HG03039 (cell line): ENCODE data around the gene ARID3A.
A peak's percentile ranks its signal among the peaks of the same experiment; 100 is the strongest.

Source experiments
- ATAC-seq: cut with Tn5 transposase; IDR thresholded peaks from one replicate; pipeline ENCODE4 v1.9.1; 2021; ENCODE audit warnings: mild to moderate bottlenecking, moderate library complexity; ENCODE audit not compliant: unreplicated experiment

ARID3A gene

DNA sequence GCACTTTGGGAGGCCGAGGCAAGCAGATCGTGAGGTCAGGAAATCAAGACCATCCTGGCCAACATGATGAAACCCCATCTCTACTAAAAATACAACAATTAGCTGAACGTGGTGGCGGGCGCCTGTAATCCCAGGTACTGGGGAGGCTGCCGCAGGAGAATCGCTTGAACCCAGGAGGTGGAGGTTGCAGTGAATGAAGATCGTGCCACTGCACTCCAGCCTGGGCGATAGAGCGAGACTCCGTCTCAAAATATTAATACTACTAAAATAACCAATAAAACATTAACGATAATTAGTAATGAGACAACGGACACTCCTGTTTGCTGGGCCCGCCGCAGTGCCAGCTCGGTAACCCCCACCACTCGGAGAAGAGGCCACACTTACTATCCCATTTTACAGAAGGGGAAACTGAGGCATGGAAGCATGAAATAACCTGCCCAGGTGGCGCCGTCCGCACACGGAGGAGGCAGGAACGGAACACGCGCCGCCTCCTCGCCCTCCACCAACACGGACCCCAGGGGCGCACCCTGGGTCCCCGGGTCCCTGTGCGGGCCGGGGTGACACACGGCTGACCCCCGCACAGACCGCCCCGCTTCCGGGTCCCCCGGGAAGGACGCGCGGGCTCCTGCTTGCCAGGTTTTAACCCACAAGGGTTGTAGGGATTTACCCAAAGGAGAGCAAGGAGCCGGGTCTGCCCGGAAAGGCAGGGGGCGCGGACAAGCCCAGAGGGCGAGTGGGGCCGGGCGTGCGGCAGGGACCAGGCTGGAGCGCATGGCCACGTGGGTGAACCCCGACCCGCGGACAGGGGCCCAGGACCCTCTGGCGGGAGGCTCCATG lies 14.4 kb upstream of the ARID3A start:
- ATAC-seq, result no peak

DNA sequence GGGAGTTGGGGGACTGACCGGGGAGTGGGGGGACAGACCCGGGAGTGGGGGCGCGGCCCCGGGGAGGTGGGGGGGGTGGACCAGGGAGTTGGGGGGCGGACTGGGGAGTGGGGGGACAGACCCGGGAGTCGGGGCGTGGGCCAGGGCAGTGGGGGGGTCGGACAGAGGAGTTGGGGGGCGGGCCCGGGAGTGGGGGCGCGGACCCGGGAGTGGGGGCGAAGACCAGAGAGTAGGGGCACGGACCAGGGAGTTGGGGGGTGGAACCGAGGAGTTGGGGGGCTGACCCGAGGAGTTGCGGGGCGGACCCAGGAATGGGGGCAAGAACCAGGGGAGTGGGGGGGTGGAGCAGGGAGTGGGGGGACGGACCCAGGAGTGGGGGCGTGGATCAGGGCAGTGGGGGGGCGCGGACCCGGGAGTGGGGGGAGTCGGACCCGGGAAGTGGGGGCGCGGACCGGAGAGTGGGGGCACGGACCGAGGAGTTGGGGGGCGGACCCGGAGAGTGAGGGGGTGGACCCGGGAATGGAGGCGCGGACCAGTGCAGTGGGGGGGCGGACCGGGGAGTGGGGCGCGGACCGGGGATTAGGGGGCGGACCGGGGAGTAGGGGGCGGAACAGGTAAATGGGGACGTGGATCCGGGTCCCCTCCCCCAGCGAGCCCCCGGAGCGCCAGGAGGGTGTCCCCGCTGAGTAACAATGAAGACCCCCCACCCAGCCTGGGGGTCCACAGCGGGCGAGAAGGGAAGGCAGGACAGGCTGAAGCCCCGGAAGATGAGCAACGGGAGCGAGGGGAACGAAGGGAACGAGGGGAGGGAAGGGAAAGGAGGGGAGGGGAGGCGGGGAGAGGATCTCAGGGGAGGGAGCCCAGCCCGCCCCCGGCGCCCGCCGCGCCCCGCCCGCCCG lies 13.4 kb upstream of the ARID3A start:
- no peak for ATAC-seq

DNA sequence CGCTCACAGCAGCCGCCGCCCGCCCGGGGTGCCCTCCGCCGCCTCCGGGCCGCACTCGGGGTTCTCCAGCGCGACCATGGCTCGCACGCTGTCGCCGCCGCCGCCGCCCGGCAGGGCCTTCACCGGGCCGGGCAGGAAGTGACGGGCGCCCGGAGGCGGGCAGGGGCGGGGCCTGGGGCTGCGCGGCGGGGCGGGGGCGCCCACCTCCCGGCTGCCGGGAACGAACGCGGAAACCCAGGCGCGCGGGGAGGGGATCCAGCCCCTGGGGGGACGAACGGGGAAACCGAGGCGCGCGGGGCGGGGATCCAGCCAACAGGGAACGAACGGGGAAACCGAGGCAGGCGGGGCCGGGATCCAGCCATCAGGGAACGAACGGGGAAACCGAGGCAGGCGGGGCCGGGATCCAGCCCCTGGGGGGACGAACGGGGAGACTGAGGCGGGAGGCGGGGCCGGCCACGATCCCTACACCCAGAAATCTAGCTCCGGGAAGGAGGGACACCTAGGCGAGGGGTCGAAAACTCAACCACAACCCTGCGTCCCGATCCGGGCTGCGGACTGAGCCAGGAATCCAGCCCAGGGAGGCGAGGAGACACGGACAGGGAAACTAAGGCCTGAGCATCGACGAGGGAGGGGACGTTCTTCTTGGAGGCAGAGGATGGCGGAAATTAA lies 12.6 kb upstream of the ARID3A start, which contains the start of gene R3HDM4:
Gene R3HDM4 (minus strand): TSS at position 140 of the 669 bp plus-strand sequence. CDS start 62 bp downstream, at position 78.
- no peak for ATAC-seq

DNA sequence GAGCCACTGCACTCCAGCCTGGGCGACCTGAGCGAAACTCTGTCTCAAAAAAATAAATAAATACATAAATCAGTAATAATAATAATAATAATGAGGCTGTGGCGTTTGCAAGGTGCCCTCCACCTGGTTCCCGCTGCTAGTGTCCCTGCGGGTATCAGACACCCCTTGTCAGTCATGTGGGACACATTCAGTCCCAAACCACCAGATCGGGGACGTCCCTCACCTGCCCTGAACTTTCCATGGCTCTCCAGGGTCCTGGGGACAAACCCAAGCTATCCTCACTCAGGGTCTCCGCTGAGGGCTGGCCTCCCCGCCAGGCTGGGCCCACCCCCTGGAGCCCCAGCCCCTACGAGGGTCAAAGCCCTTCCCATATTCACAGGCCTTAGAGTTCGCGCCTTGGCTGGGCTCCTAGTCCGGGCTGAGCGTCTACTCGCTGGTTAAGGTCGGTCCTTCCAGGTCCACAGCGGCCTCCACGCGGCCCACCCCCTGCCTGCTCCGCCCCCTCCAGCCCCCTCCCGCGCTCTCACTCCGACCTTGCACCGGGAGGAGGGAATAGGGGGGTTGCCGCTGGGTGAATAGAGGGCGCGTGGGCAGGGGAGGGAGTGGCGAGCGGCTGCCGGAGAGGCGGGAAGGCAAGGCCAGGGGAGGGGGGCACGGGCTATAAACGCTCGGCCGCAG lies 9.1 kb upstream of the ARID3A start:
- ATAC-seq, result no peak

DNA sequence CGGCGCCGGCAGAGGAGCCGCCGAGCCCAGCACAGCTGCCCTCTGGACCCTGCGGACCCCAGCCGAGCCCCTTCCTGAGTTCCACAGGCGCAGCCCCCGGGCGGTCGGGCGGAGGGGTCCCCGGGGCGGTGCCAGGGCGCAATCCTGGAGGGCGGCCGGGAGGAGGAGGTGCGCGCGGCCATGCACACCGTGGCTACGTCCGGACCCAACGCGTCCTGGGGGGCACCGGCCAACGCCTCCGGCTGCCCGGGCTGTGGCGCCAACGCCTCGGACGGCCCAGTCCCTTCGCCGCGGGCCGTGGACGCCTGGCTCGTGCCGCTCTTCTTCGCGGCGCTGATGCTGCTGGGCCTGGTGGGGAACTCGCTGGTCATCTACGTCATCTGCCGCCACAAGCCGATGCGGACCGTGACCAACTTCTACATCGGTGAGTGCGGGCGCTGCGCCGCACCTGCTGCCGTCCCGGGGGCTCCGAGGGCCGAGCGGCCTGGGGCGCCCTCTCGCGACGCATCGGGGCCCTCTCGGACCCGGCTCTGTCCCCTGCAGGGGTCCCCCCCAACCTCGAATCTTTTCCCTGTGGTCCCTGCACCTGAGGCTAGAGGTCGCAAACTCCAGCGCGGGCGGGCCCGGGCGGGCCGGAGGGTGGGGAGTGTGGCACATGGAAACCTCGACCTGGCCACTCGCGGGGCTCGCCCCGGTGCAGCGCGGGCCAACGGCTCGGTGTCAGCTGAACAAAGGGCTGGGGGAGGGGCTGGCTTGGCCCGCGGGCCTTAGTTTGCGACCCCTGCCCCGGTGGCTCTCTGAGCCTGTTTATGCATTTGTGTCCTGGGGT lies 8.3 kb upstream of the ARID3A start, which contains the start of gene KISS1R:
Gene KISS1R (plus strand): TSS at position 11 of the 829 bp plus-strand sequence. CDS start 170 bp downstream, at position 181.
- no peak for ATAC-seq

DNA sequence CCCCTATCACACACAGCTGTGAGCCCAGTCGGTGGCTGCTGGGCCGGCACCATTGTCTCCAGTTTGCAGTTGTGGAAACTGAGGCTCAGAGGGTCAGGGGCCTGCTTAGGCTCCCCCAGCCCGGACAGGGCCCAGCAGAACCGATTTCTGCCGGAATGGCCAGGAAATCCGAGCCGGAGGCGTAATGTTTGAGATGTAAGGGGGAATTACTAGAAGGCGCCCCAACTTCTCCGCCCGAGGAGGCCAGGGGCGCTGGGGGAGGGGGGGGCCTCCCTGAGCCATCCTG lies 7.7 kb upstream of the ARID3A start:
- ATAC-seq, result no peak

DNA sequence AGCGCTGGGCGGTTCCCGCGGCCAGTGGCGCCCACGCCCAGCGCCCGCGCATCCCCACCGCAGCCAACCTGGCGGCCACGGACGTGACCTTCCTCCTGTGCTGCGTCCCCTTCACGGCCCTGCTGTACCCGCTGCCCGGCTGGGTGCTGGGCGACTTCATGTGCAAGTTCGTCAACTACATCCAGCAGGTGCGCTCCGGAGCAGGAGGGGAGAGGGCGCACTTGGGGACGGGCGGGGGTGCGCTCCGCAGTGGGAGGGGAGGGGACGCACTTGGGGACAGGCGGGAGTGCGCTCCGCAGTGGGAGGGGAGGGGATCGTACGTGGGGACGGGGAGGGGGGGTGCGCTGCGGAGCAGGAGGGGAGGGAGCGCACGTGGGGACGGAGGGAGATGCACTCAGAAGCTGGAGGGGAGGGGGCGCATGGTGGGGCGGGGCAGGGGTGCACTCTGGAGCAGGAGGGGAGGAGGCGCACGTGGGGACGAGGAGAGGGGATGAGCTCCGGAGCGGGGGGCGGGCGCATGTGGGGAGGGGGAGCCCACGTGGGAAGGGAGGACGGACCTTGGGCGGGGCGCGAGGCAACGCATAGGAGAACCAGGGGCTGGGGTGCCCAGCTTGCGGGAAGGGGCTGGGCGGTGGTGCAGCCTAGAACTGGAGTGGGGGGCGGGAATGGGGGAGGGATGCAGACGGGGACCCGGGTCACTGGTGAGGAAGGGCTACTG lies 7.2 kb upstream of the ARID3A start:
- no peak for ATAC-seq

DNA sequence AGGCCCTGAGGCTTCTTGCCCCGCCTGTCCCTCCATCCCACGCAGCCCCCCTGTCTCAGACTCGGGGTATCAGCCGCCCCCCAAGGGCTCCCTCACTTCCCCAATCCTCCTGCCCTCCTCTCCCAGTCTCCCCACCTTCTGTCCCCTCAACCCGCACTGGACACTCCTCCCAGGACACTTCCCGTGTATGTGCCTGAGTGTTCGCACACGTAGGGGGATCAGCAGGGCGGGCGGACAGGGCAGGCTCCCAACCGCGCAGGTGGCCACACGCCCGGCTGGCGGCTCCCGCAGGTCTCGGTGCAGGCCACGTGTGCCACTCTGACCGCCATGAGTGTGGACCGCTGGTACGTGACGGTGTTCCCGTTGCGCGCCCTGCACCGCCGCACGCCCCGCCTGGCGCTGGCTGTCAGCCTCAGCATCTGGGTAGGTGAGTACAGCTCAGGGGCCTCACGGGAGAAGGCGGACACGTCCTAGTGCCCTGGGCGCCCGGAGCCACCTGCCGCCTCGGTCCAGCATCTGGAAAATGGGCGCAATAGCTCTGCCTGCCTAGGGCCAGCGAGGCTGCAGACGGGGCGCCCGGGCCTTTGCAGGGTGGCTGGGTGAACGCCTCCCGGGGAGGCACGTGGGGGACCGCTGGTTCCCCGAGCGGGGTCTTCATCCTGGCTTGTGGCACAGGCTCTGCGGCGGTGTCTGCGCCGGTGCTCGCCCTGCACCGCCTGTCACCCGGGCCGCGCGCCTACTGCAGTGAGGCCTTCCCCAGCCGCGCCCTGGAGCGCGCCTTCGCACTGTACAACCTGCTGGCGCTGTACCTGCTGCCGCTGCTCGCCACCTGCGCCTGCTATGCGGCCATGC lies 6.4 kb upstream of the ARID3A start:
- ATAC-seq, result no peak

DNA sequence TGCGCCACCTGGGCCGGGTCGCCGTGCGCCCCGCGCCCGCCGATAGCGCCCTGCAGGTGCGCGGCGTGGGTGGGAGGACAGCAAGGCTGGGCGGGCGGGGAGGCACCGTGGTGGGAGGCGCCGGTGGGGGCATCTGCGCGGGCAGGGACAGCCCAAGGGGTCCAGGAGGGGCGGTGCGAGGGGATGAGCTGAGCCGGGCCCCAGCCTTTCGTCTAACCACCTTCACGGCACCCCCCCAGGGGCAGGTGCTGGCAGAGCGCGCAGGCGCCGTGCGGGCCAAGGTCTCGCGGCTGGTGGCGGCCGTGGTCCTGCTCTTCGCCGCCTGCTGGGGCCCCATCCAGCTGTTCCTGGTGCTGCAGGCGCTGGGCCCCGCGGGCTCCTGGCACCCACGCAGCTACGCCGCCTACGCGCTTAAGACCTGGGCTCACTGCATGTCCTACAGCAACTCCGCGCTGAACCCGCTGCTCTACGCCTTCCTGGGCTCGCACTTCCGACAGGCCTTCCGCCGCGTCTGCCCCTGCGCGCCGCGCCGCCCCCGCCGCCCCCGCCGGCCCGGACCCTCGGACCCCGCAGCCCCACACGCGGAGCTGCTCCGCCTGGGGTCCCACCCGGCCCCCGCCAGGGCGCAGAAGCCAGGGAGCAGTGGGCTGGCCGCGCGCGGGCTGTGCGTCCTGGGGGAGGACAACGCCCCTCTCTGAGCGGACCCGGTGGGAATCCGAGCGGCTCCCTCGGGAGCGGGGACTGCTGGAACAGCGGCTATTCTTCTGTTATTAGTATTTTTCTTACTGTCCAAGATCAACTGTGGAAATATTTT lies 5.6 kb upstream of the ARID3A start:
- no peak for ATAC-seq

DNA sequence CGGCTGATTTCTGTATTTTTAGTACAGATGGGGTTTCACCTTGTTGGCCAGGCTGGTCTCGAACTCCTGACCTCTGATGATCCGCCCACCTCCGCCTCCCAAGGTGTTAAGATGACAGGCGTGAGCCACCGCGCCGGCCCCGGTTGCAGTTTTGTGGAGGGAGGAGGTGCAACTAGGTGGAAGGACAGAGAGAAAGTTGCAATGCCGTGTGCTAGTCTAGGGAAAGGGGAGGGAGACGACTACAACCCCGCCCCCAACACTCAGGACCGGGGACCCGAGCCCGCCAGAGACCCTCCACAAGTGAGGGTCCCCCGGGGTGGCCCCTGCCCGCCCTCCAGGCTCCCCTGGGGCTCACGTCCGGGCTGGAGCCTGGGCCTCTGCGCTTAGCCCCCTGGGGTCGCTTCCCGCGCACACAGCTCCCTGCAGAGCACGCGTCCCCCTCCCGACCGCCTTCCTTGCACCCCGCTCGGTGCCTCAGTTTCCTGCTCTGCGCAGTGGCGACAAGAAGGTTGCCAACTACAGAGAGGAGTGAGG lies 1.2 kb upstream of the ARID3A start:
- ATAC-seq, result no peak

DNA sequence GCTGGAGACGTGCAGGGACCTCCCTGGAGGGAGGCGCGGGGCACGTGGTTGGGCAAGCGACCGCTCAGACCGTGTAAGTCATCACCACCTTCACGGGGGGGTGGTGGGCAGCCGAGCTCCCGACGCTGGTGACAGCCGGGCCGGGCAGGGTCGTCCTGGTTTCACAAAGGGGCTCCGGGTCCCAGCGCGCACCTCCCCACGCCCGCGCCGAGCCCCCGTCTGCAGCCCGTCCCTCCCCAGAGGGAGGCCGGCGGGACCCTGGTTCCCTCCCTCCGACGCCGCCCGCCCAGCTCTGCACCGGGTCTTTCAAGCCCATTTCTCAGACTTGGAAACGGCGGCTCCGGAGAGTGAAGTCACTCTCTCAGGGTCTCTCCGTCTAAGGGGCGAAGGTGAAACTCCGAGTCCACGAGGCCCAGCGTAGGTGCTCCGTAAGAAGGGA lies 729 bp upstream of the ARID3A start:
- ATAC-seq, result peak; percentile 31

DNA sequence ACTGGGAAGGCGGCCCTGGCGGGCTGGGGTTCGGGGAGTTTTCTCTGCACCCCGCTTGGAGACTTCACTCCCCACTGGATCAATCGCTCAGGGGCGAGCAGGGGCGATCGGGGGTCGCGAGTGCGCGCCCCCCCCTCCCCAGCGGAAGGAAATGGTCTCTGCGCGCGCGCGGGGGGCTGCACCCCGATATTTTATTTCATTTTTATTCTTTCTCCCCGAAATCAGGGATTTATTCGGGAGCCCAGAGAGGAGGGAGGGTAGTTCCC lies 421 bp downstream of the ARID3A start:
- no peak for ATAC-seq

DNA sequence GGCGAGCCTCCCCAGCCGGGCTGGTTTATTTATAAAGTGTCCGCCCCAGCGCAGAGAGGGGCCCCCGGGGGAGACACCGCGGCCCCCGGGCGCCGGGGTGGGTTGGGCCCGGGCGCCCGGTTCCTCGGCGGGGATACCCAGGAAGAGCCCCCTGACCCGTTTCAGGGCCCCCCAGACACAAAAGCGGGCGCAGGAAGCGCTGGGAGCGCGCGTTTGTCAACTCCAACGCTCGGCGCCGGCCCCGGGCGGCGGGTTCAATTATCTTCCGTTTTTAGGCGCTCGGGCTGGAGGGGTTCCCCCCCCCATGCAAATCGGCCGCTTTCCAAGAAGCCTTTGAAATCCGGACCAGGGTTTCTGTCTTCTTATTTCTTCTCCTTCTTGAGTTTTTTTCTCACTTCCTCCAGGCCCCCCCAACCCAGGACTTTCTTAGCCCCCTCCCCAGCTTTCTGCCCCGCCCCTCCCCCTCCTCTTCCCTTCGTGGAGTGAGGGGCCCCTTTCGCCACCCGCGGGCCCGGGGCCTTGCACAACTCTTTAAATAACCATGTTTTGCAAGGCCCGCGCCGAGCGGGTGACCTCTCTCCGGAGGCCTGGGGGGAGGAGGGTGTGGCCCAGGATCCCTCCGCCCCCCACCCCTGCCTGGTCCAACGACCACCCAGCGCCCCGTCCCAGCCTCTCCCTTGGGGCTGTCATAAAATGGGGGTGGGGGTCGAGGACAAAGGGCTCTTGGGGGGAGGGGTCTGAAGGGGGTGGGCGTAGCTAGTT lies 935 bp downstream of the ARID3A start:
- ATAC-seq, result no peak

DNA sequence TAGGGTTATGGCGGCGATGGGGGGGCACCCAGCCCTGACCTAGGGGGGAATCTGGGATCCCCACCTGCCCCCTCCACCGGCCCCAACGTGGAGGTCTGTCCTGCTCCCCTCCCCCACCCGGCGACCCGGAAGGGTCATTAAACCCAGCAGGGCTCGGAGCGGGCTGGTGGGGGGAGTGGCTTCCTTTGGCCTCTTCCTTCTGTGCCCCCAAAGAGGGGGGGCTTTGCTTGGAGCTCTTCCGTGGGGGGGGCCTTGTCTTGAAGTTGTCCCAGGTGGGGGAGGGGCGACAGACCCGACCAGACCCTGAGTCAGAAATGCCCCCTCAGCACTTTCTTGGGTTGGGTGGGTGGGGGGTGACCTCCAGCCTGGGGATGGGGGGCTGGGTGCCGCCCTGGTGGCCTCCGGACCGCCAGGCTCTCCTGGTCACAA lies 1.5 kb downstream of the ARID3A start:
- ATAC-seq, result no peak

DNA sequence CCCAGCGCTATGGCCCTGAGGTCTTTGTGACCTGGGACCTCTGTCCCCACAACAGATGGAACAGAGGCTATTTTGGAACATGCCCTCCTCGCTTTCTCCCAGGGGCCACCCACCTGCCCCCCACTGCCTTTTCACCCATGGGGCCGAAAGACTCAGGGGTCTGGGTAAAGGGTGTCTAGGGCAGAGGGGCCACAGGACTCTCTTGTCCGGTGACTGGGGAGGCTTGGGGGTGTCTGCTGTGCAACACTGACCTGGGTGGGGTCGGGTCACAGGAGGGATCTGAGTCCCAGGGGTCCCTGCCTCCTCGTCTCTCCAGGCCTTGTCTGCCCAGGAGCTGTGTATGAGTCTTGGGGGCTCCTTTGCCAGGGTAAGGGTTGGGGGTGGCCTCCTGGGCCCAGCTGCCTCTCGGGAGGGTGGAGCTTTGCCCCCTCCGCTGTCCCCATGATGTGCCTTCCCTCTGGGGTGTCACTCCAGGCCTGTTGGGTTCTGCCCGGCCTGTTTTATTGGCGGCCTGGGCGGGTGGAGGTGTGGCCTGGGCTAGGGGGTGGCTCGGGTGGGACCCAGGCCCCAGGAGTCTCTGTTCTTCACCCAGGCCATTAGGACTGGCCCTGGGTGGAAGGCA lies 2.1 kb downstream of the ARID3A start:
- no peak for ATAC-seq

DNA sequence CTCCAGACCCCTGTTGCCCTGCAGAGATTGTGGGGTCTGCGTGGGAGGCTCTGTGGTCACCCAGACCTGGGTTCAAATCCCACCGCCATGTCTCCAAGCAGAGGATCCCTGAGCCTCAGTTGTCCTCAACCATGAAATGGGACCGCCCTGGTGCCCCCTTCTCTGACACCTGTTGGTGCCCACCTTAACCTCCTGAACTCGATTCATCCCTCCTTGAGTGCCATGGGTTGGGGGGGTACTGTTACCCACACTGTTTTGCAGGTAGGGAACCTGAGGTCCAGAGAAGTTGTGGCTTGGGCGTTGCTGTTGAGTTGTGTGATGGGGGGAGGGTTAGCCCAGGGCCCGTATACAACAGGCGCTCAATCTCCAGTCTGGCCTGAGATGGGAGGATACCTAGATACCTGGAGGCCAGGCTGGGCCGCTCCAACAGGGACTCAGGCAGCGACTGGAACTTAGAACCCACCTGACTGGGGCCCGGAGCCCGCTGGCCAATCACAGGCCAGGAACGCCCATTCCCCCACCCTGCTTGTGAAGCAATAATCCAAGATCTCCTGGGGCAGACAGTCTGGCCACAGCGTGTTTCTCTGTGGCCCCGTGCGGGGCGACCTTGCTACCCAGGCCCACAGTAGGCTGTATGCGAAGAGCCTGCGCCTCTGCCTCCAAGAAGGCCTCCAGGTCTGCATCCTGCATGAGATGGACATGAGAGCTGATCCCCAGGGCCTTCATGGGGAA lies 2.8 kb downstream of the ARID3A start:
- no peak for ATAC-seq
